NOMO-1 (cell line): ENCODE results near the gene HACD2.
A peak's percentile ranks its signal among the peaks of the same experiment; 100 is the strongest.

Experiments used
- DNase-seq, 2 experiments: peaks; one replicate each; lab custom pipeline; 2025; ENCODE audit not compliant: unreplicated experiment in 2 of 2; lab: John Stamatoyannopoulos, UW

HACD2 gene

GRCh38 chr3:123571973-123572365 lies 12.9 kb downstream of the HACD2 start:
- DNase-seq, result no peak

- no peak for DNase-seq
Measured at GRCh38 chr3:123571264-123571972, 13.4 kb downstream of the HACD2 start.

- DNase-seq, result no peak
Measured at GRCh38 chr3:123568875-123569274, 16.0 kb downstream of the HACD2 start.

GRCh38 chr3:123568034-123568433 lies 16.8 kb downstream of the HACD2 start:
- DNase-seq, result no peak

DNA sequence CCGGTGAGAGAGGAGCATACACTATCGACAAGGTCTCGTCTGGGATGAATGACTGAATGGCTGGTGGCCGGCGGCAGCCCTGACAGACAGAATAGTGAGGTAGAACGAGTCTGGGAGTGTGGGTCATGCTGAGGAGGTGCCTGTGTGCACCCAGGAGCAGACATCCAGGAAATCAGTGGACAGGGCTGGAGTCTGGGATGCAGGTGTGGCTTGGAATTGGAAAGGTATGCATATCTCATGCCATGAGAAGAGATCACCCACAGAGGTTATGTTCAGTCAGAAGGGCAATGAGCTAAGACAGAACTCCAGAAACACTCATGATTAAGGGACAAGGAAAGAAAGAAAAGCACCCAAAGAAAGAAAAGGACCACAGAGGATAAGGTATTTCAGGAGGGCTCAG lies 20.8 kb downstream of the HACD2 start:
- DNase-seq, result no peak

DNA sequence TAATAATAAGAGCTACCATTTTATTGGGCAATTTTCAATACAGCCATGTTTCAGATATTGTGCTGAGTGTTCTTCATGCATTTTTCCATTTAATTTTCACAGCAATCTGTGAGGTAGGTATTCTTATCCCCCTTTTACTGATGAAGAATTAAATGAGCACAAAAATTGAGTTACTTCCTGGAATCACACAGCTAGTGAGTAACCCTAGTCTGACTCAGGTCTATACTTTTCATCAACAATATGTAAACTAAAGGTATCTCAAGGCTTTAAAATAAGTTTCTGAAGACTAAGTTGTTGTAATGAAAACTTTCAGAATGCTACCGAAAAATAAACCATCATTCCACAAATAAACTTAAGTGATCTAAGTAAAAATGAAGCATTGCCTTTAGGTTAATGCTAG lies 22.3 kb downstream of the HACD2 start:
- DNase-seq, result no peak

DNA sequence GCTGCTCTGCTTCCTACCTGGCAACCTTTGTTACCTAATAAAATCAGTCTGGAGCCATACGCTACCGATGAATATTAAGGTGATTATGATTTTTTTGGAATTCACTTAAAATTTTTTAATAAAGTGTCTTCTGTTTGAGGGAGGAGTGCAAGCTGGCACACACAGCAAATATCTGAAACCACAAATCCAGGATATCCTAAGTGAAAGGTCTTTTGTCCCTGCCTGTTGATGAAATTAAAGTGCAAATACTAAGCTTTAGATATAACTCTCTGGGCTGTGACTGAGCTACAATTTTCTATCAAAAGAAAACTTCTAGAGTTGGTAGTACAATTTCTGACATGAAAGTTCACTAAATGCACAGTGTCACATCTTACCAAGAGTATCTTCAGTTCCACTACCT lies 23.7 kb downstream of the HACD2 start:
- DNase-seq, result no peak

- DNase-seq, result peak in 1 of 2 experiments; percentile 31
Measured at GRCh38 chr3:123559040-123559861, 25.6 kb downstream of the HACD2 start.

- DNase-seq, result no peak
Measured at GRCh38 chr3:123553536-123553935, 31.3 kb downstream of the HACD2 start.

DNA sequence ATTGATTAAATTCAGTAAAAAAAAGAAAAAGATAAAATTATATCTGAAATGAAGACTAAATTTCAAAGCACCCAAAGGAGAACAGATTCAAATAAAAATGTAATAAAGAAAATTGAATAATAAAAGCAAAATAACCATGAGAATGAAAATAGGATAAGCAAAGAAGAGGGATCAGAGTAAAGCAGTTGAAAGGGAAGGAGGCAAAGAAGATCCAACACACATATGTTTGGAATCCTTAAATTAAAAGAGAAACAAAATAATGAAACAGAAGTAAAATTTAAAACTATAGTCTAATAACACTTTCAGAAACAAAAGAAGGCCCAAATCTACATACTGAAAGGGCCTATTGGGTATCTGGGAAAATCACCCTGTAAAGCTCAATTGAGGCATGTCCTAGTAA lies 32.1 kb downstream of the HACD2 start:
- no peak for DNase-seq

- DNase-seq, result no peak
Measured at GRCh38 chr3:123552095-123552714, 32.6 kb downstream of the HACD2 start.

- DNase-seq, result no peak
Measured at GRCh38 chr3:123547881-123548519, 36.9 kb downstream of the HACD2 start.

DNA sequence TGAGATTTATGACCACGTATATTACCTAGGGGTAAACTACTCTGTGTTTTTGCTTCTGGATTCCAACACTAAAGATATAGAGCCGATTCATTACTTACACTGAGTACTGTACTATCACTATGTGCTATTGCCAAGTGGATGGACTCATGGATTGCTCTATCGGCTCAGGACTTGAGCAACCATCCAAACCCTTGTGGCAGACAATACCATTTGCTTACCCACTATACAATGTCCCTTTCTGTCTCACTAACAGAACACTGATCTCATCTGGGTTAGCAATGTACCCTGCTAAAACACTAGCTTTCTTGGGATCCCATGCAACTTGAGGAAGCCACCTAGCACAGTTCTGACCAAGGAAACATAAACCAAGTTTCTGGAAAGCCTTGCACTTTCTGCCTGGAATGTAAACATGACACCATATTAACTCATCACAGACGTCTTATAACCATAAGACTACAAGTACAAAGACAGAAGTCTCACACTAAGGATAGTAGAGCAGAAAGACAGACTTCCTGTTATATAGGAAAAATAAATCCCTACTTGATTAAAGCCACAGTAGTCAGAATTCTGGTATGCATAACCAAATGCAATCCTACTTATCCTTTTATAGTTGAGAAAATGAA lies 38.6 kb downstream of the HACD2 start:
- no peak for DNase-seq

GRCh38 chr3:123543950-123544349 lies 40.9 kb downstream of the HACD2 start:
- DNase-seq, result no peak

DNA sequence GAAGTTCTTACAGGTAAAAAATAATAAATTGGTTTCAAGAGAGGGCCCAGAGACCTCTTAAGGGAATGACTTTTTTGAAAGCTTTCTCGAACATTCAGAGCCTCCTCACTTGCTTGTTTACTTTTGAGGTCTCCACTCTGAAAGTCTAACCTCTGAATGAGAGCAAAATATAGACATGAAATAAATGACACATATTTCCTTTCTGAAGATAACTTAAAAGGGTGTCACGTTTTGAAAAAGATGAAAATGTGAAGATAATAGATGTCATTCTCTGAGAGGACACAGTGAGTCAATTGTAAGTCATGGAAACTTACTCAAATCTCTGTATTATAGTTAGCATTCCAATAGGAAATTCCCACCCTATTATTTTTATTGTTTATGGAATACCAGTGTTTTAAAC lies 44.6 kb downstream of the HACD2 start:
- no peak for DNase-seq

GRCh38 chr3:123536153-123536895 lies 48.5 kb downstream of the HACD2 start:
- no peak for DNase-seq

DNA sequence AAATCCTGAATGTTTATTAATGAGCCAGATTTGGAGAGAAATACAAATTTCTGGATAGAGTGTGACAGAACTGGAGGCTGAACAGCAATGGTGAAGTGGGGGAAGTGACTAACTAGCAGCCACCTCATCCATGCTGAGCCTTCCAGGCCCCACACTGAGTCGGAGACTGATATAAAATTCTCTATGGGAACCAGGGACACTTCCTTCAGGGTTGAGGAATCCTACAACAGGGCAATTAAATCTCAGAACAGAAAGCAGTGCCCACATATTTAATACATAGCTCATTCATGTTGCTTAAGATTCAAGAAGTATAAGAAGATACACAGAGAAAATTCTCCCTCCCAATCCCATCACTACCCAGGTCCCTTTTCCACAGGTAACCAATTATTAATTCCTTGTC lies 49.3 kb downstream of the HACD2 start:
- no peak for DNase-seq

DNA sequence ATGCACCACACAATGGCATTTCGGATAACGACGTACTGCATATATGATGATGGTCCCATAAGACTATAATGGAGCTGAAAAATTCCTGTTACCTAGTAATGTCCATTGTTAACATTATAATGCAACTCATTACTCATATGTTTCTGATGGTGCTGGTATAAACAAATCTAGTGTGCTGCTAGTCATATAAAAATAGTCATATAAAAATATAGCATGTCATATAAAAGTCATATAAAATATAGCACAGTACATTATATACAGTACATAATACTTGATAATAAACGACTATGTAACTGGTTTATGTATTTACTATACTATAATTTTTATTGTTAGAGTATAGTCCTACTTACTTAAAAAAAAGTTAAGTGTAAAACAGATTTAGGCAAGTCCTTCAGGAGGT lies 50.6 kb downstream of the HACD2 start:
- DNase-seq, result no peak

GRCh38 chr3:123533554-123534159 lies 51.2 kb downstream of the HACD2 start:
- DNase-seq, result no peak

- no peak for DNase-seq
Measured at GRCh38 chr3:123528130-123528529, 56.7 kb downstream of the HACD2 start.
